HG03097 (cell line): ENCODE results near the gene ABCB11.

Experiments used
- ATAC-seq: cut with Tn5 transposase; IDR thresholded peaks from one replicate; pipeline ENCODE4 v1.9.1; 2021; ENCODE audit not compliant: unreplicated experiment, low FRiP score

Gene ABCB11

DNA sequence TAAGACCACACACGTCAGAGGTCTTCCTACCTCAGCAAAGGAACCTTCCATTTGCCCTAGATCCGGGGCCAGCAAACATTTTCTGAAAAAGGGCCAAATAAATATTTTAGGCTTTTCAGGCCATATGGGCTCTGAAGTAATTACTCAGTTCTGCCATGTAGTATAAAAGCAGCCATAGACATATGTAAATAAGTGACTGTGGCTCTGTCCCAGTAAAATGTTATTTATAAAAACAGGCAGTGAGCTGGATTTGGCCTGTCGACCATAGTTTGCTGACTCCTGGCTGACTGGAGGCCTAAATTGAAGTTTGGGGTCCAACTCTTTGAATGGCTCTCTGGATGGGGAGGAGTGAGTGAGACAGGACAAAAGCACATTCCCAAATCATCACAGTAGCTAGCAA lies 49.5 kb downstream of the ABCB11 start:
- no peak for ATAC-seq

DNA sequence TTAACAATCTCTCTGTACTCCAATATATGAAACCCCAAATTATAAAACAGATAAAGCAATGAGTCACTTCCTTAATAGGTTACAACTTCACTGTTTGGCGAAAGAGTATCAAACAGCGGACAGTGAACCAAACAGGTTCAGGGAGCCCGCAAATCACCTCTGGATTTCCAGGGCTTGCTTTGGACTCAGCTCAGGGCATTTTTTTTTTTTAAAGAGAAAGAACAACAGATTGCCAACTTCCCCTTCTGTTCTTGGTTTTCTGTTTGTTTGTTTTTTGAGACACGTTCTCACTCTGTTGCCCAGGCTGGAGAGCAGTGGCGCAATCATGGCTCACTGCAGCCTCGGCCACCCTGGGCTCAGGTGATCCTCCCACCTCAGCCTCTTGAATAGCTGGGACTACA lies 52.7 kb downstream of the ABCB11 start:
- no peak for ATAC-seq

DNA sequence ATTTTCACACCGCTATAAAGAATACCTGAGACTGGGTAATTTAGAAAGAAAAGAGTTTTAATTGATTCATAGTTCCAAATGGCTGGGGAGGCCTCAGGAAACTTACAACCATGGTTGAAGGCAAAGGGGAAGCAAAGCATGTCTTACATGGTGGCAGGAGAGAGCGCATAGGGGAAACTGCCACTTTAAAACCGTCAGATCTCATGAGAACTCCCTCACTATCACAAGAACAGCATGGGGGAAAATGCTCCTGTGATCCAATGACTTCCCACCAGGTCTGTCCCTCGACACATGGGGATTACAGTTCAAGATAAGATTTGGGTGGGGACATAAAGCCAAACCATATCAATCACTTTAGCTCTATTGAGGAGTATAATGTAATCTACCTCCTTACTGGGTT lies 53.5 kb downstream of the ABCB11 start:
- ATAC-seq, result no peak

DNA sequence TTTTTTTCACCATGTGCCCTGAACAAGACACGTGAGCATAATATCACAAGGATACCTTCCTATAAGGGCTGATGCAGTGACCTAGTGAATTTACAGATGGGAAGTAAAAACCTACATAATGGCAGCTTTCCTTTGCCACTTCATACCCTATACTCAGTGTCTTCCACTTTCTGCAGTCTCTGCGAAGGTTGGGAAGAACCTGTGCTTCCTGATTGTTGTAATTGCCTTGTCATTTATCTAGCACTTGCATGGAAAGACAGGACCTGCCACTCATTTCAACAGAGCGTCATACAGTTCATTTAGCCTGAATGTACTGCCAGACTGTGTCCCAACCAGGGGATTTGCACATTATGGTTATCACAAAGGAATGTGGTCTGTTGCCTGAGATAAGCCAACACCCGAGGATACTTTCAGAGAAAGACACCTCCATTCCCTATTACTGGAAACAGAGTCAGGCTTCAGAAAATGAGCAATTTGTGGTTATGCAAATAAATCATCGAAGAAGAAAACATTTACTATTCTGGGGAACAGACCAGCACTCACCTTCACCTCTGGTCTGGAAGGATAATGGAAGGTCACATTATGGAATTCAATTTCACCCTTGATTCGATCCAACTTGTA lies 55.0 kb downstream of the ABCB11 start:
- no peak for ATAC-seq

DNA sequence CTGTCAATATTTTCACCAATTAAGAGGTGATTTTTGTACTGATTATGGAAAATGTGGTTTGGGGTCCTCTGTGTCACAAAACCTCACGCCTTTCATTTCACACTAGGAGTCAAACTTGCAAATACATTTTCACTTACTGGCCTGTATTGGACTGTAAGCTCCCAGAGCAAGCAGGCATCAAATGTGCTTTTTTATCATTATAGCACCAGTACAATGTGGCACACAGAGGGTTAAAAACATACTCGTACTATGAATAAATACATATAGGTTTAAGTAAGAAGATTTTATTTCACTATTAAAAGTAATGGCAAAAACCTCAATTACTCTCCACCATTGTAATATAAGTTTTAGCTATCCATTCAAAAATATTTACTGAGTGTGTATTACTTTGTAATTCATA lies 56.7 kb downstream of the ABCB11 start:
- no peak for ATAC-seq

DNA sequence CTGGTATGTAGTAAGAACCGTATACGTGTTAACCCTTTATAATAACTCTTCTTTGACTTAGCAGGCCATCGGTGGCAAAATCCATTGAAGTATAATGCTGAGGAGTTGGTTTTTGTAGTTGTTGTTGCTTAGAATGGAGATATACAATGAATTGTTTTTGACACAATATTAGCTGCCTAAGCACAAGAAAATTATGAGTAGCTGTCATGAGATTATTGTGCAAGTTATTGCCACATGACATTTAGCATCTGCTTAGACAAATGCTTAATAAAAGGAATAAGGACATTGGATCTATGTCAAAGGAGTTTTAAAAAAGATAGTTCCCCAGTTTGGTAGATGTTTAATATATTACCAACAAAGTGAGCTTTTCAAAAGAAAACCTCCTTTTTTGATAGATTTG lies 59.9 kb downstream of the ABCB11 start:
- no peak for ATAC-seq

DNA sequence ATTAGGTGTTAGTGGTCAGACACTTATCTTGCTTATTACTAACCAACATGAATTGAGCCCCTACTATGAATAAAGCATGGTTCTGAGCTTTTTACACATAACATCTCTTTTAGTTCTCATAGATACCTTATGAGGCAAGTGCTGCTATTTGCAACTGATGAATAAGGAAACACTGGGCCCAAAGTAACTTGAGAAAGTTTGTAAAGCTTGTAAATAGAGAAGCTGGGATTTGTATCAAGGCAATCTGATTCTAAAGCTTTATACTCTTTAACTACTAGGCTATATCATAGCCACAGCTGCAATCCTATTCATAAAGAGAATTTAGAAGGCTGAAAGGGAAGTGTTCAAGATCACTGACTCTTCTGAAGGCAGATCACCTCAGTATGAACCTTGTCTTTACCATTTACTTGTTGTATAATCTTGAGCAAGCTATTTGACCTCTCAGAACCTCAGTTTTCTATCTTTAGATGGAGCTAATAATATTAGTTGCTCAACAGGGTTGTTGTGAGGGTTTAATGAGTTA lies 60.4 kb downstream of the ABCB11 start:
- ATAC-seq, result no peak

DNA sequence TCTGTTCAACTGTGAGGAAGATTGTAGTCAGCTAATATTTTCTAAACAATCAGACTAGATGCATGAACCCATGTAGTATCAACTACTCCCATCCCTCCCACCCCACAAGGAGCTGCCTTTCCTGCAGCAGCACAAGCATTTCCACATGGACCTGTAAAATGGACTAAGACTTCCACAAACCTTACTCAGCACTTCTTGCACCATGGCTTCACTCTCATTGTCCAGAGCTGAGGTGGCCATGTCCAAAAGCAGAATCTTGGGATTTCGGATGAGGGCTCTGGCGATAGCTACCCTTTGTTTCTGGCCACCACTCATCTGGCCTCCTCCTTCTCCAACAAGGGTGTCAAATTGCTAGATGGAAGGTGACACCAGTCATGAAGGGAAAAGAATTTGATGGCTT lies 61.3 kb downstream of the ABCB11 start:
- no peak for ATAC-seq

DNA sequence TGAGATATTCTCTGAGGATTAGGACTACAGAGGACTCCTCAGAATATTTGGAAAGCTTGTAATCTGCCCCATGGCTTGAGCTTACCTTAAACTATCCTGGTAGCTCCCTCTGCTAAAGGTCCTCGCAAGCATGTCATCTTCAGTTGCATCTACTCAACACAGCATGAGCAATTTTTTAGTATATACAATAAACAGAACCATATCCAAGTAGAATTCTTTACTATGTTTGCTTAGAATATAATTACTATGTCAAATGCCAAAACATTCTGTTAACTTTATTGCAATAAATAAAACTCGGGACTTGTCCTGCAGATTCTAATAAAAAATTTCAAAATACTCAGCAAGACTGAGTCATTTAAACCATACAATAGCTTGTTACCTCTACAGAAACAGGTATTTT lies 62.8 kb downstream of the ABCB11 start:
- no peak for ATAC-seq

DNA sequence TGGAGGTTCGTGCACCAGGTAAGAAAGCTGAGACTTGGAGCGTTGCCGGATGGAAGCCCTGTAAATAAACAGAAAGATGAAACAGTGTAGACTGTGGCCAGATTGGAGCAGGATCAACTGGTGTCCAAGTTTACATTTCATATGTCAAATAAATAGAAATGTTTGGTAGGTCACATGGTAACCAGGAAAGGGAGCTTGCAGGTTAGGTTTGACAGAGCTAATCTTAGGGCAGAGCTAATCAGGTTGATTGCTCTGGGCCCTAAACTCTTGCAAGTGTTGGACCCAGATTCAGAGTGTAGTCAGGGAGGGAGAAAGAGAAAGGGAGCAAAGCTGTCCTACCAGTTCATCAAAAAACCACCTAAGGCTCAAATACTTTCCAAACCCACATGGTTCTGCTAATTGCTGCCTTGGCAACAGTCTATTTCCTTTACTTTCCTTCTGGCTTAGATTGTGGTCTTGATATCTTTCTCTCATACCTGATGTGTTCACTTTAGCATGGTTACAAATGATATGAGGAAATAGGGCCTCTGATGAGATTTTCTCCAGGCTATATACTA lies 66.8 kb downstream of the ABCB11 start:
- no peak for ATAC-seq

DNA sequence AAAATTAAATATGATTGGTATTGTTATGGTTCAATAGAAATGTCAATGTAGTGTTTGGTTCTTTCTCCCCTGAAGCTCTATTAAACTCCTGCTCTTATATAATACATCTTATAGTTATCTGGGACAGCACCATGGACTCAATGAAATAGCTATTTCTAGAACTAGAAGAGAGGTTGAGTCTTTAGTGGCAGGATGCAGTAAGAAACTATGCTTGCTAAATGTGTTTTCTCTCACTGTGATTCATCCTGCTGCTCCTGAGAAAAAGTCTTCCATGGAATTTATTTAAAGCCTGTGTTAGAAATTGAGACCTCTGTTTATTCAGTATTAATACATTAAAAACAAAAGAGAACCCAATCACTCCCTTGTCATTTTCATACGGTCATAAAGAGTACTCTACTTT lies 68.5 kb downstream of the ABCB11 start:
- ATAC-seq, result no peak

DNA sequence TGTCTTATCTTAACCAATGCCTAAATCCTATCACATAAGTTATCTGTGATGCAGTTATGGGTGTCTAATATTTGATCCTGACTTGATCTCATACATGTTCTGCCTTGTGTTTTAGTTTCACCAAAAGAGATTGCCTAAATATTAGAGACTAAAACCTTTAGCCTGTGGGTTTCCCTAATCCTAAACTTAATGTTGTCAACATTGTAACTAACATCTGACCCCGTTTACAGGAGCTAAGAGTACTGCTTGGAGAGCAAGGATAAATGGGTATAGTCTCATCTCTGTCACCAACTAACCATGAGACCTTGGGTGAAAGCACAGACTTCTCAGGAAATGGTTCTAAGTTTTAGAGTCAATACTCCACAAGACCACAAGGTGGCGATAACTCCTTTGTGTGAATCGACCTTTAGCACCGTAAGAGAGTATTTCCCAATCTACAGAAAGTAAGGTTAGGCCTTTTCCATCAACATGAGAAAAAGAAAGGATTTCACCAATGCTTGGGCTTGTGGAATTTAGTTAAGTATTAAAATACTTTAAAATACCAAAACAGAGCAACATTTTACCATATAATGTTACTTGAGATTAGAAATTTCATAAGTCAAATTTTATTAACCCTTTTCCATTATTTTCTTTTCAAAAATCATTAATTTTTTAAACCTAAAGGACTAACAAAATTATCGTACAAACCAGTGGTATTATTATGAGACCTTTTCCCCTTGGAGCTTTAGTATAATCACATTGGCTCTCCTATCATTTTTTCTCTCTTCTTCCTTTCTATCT lies 69.5 kb downstream of the ABCB11 start:
- ATAC-seq, result no peak

DNA sequence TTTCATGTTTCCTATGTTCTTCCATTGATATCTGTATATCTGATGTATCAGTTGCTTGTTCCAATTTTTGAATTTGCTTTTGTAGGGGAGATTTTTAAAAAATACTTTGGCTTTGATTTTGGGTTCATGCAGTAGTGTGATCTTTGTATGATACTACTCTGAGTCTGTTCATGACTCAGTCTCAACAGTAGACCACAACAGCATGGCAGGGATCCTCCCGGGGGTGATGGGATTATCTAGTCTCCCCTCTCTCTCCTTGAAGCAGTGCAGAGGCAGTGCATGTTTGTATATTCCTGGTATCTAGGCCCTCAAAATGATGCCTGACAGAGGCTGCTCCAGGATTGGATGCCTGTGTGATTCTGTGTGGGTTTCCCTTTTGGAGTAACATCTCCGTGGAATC lies 74.7 kb downstream of the ABCB11 start:
- no peak for ATAC-seq

DNA sequence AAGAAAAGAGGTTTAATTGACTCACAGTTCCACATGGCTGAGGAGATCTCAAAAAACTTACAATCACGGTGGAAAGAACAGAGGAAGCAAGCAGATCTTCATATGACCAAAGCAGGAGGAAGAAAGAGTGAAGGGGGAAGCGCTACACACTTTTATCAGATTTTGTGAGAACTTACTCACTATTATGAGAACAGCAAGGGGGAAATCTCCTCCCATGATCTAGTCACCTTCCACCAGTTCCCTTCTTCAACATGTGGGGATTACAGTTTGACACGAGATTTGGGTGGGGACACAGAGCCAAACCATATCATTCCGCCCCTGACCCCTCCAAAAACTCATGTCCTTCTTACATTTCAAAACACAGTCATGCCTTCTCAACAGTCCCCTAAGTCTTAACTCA lies 75.8 kb downstream of the ABCB11 start:
- no peak for ATAC-seq

DNA sequence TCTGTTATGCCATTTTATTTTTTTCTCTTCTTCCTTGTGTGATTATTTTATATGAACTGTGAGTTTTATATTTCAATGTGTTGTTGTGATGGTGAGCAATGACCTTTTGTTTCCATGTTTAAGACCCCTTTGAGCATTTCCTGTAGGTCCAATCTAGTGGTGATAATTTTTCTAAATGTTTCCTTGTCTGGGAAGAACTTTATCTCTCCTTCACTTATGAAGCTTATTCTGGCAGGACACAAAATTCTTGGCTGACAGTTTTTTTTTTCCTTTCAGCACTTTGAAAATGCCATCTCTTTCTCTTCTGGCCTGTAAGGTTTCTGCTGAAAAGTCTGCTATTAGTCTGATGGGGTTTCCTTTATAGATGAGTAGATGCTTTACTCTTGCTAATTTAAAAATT lies 76.9 kb downstream of the ABCB11 start:
- no peak for ATAC-seq

DNA sequence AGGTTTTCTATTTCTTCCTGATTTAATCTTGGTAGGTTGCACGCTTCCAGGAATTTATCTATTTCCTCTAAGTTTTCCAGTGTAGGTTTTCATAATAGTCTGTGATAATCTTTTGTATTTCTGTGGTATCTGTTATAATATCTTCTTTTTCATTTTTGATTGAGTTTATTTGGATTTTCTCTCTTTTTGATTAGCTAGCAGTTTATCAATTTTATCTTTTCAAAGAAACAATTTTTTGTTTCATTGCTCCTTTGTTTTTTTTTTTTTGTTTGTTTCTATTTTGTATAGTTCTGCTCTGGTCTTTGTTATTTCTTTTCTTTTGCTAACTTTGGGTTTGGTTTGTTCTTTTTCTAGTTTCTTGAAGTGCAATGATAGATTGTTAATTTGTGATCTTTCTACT lies 78.7 kb downstream of the ABCB11 start:
- ATAC-seq, result no peak

DNA sequence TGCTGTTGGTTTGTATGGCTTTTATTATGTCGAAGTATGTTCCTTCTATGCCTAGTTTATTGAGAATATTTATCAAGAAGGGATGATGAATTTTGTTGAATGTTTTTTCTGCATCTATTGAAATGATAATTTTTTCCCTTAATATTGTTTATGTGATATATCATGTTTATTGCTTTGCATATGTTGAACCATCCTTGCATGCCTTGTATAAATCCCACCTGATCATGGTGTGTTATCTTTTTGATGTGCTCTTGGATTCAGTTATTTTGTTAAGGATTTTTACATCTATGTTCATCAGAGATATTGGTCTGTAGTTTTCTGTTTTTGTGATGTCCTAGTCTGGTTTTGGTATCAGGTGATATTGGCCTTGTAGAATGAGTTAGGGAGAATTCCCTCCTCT lies 79.3 kb downstream of the ABCB11 start:
- no peak for ATAC-seq

DNA sequence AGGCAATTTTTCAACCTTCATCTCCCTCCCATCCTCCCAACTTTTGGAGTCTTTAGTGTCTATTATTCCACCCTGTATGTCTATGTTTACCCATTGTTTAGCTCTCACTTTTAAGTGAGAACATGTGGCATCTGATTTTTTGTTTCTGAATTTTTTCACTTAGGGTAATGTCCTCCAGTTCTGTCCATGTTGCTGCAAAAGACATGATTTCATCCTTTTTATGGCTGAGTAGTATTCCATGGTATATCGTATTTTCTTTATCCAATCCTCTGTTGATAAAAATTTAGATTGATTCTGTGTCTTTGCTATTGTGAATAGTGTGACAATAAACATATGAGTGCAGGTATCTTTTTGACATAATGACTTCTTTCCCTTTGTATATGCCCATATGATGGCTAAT lies 81.8 kb downstream of the ABCB11 start:
- no peak for ATAC-seq

DNA sequence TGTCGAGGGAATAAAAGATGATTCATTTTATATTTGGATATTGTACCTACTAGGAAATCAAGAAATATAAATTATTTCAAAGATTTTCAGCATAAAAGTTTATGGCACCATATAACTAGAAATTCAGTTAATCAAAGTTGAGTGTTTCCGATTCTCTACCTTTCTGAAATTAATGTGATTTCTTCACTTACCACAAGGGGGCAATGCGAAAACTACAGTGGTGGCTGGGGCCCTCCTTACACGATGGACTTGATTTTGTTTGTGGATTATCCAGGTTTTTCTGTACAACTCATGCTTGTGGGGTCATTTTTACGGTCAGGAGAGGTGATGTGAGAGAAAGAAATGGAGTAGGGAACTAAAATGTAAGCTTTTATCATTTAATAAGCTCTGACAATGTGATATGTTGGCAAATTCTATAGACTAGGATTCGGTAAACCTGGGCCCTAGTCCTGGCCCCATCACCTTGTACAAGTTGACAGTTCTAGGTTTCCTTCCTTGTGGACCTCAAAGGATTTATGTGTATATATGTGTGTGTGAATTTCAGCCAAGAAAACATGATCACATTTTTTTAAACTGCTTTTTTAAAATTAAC lies 82.4 kb downstream of the ABCB11 start:
- ATAC-seq, result no peak

DNA sequence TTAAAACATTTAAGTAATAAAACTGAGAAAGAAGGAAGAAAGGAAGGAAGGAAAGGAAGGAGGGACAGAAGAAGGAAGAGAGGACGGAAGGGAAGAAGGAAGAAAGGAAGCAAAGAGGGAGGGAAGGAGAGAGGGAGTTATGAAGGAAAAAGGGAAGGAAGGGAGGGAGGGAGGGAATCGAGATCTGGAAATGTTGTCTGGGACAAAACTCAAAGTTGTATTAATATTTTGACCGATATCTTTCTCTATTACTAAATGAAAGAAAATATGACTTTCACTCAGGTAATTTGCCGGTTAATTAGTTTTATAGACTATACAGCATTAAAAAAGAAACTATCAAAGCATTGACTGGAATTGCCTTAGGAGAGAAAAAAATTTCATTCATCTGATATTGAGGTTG lies 85.6 kb downstream of the ABCB11 start:
- no peak for ATAC-seq

DNA sequence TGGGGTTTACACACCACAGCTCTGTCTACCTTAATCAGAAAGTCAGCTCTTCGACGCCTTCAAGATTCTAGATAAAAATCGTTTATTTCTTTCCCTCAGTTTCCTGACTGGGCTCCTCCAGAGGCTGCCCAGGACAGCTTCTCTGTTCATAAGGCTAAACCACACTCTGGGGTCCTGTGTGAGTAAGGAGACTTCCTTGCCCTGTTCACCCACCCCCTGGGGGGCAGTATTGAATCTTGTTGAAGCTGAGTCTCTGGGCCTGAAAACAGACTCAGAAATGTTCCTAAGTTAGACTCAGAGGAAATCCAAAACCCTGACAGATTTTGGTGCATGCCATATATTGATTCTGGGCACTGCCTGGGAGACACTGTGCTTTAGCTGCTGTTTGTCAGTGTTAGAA lies 87.1 kb downstream of the ABCB11 start:
- no peak for ATAC-seq

DNA sequence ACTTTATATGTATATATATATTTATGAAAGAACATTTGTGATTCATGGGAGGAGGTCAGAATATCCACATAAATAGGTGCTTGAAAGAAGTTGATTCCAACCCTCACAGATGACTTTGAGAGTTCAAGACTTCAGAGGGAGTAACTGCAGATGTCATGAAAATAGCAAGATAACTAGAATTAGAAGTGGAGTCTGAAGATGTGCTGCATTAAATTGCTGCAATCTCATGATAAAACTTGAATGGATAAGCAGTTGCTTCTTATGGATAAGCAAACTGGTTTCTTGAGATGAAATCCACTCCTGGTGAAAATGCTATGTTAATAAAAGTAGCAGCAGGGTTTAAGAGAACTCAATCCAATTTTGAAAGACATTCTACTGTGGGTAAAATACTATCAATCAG lies 89.8 kb downstream of the ABCB11 start:
- ATAC-seq, result no peak
